Hepatocyte (in vitro differentiated cells): ENCODE measurements around the gene CCDC85C. TPM values are rescaled to one million over a fixed set of nuclear protein-coding genes. Genes with fewer than 3 reads are reported as not detected.
A peak's percentile ranks its signal among the peaks of the same experiment; 100 is the strongest.

Experiments used
- DNase-seq: peaks from one replicate; pipeline ENCODE4 v3.0.0-alpha.2; 2016; ENCODE audit warnings: low spot score
- H2AFZ ChIP-seq: fragments of 200-600 bp; sonication (generic); 2 replicates; pipeline ENCODE4 v1.6.0; 2016; ENCODE audit warnings: antibody characterized with exemption, mild to moderate bottlenecking
- H3K27ac ChIP-seq: fragments of 200-600 bp; sonication (generic); 2 replicates; pipeline ENCODE4 v1.5.1; 2016; ENCODE audit warnings: mild to moderate bottlenecking
- H3K27me3 ChIP-seq: fragments of 200-600 bp; sonication (generic); 2 replicates; pipeline ENCODE4 v1.6.1; 2016
- H3K36me3 ChIP-seq: fragments of 200-600 bp; sonication (generic); replicated peaks from 2 replicates; pipeline ENCODE4 v1.5.1; 2016; ENCODE audit warnings: low read depth; ENCODE audit not compliant: insufficient read depth
- H3K4me1 ChIP-seq: fragments of 200-600 bp; sonication (generic); 2 replicates; pipeline ENCODE4 v1.5.1; 2016; ENCODE audit warnings: mild to moderate bottlenecking, moderate library complexity; ENCODE audit not compliant: insufficient read depth
- H3K4me2 ChIP-seq: fragments of 200-600 bp; sonication (generic); 2 replicates; pipeline ENCODE4 v1.6.0; 2016
- H3K4me3 ChIP-seq: fragments of 200-600 bp; sonication (generic); 2 replicates; pipeline ENCODE4 v1.5.1; 2016; ENCODE audit warnings: mild to moderate bottlenecking
- H3K79me2 ChIP-seq: fragments of 200-600 bp; sonication (generic); 2 replicates; pipeline ENCODE4 v1.6.0; 2017; ENCODE audit warnings: mild to moderate bottlenecking
- H3K9me2 ChIP-seq: fragments of 200-600 bp; sonication (generic); replicated peaks from 2 replicates; pipeline ENCODE4 v1.6.0; 2017; ENCODE audit warnings: mild to moderate bottlenecking; ENCODE audit not compliant: insufficient read depth
- H3K9me3 ChIP-seq: fragments of 200-600 bp; sonication (generic); 2 replicates; pipeline ENCODE4 v1.5.1; 2016; ENCODE audit warnings: low read depth, mild to moderate bottlenecking
- H4K20me1 ChIP-seq: fragments of 200-600 bp; sonication (generic); 2 replicates; pipeline ENCODE4 v1.6.0; 2016; ENCODE audit warnings: mild to moderate bottlenecking; ENCODE audit not compliant: insufficient read depth, poor library complexity, severe bottlenecking
- EZH2 ChIP-seq: fragments of 200-600 bp; sonication (generic); IDR thresholded peaks from 2 replicates; pipeline ENCODE4 v1.6.1; 2016; ENCODE audit warnings: antibody characterized with exemption, mild to moderate bottlenecking, borderline replicate concordance
- EZH2phosphoT487 ChIP-seq: fragments of 200-600 bp; sonication (generic); IDR thresholded peaks from one replicate; pipeline ENCODE4 v1.6.1; 2018; ENCODE audit warnings: antibody characterized with exemption, mild to moderate bottlenecking, low read depth, moderate library complexity; ENCODE audit not compliant: unreplicated experiment, severe bottlenecking
- WGBS: methylation state at CpG from one replicate; pipeline ENCODE4 v1.1.6; 2016; ENCODE audit warnings: low lambda C conversion rate; ENCODE audit errors: missing lambda C conversion rate; 5-methylcytosine and 5-hydroxymethylcytosine counted together
- polyA plus RNA-seq: library from polyadenylated mRNA; unstranded; fragments of >200 nt; fragmentation: Nextera tagmentation; extraction: Ambion mirVana; gene quantifications from 2 replicates; pipeline ENCODE4 v1.2.1, GENCODE V29; 2016
- total RNA-seq: library from RNA; depleted of rRNA; stranded (reverse); fragments of >200 nt; gene quantifications from 2 replicates; pipeline ENCODE4 v1.2.3, GENCODE V29; 2014
- TF ChIP-seq, protein P1 (sequence below): fragments of 200-600 bp; sonication (generic); IDR thresholded peaks from 2 replicates; pipeline ENCODE4 v1.5.1; 2016; ENCODE audit warnings: antibody characterized with exemption, mild to moderate bottlenecking; ENCODE audit not compliant: poor library complexity

CCDC85C gene
- total and polyA plus RNA-seq, 2 experiments from 2014 or later: 37.8 to 47.2 TPM

DNA sequence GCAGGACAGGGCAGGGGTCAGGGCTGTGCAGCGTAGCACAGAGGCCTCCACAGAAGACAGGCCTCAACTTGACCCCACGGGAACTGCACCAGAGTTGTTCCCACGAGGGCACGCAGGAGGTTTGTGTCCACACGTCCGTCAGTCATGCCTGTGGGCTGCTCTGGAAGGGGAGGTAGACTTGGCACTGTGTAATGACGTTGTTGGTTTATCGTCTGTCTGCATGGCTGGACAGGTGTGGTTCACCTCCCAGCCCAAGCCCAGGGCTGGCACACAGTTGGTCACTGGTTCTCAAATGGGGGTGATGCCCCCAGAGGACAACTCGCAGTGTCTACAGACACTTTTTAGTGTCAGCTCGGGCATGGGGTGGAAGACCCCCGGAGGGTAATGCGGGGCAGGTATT, 77.0 kb downstream of the CCDC85C start:
- peaks cover 41% of the 10 kb centered on the region for H3K4me1 ChIP-seq
- no peak overlapping the region for H2AFZ ChIP-seq
- H3K9me3 ChIP-seq: no peaks in the 10 kb centered on the region
- H3K4me3 ChIP-seq: no peak overlapping the region
- peaks cover 51% of the 10 kb centered on the region for H3K79me2 ChIP-seq
- peaks cover 9% of the 10 kb centered on the region for H4K20me1 ChIP-seq
- DNase-seq: no peak
- no peaks in the 10 kb centered on the region for H3K9me2 ChIP-seq
- no peak overlapping the region for H3K4me2 ChIP-seq
- no peaks in the 10 kb centered on the region for H3K36me3 ChIP-seq
- TF ChIP-seq EZH2phosphoT487 (no peak), EZH2 (no peak)
- TF ChIP-seq, protein P1, sequence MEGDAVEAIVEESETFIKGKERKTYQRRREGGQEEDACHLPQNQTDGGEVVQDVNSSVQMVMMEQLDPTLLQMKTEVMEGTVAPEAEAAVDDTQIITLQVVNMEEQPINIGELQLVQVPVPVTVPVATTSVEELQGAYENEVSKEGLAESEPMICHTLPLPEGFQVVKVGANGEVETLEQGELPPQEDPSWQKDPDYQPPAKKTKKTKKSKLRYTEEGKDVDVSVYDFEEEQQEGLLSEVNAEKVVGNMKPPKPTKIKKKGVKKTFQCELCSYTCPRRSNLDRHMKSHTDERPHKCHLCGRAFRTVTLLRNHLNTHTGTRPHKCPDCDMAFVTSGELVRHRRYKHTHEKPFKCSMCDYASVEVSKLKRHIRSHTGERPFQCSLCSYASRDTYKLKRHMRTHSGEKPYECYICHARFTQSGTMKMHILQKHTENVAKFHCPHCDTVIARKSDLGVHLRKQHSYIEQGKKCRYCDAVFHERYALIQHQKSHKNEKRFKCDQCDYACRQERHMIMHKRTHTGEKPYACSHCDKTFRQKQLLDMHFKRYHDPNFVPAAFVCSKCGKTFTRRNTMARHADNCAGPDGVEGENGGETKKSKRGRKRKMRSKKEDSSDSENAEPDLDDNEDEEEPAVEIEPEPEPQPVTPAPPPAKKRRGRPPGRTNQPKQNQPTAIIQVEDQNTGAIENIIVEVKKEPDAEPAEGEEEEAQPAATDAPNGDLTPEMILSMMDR: no peak
- no peaks in the 10 kb centered on the region for H3K27me3 ChIP-seq
- WGBS: 92% methylated on average over 11 of the region's 12 CpGs
- no peak overlapping the region for H3K27ac ChIP-seq

DNA sequence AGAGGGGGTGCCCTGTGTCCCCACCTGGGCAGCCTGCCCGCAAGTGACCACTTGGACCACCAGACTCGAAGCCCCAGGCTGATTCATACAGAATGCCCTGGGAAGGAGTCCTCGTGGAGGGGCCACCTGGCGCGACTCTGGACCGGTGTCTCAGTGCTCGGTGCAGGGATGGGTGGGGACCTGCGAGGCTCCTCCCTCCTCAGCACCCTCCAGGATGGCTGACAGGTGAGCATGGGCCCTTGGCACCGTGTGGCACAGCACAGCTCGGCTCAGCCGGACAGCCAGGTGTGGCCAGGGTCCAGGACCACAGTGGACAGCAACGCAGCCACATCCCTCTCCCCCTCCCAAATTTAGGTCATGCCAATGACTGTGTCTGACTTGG, 78.3 kb downstream of the CCDC85C start:
- no peak overlapping the region for H2AFZ ChIP-seq
- no peaks in the 10 kb centered on the region for H3K9me3 ChIP-seq
- 92% methylated on average over 10 of the region's 12 CpGs for WGBS
- H4K20me1 ChIP-seq: peaks cover 18% of the 10 kb centered on the region
- H3K79me2 ChIP-seq: peaks cover 43% of the 10 kb centered on the region
- no peak overlapping the region for H3K4me2 ChIP-seq
- DNase-seq: no peak
- H3K4me1 ChIP-seq: peaks cover 32% of the 10 kb centered on the region
- no peaks in the 10 kb centered on the region for H3K9me2 ChIP-seq
- H3K36me3 ChIP-seq: no peaks in the 10 kb centered on the region
- no peak overlapping the region for H3K4me3 ChIP-seq
- TF ChIP-seq EZH2 (no peak), EZH2phosphoT487 (no peak)
- TF ChIP-seq, protein P1: no peak
- no peaks in the 10 kb centered on the region for H3K27me3 ChIP-seq
- H3K27ac ChIP-seq: no peak overlapping the region

DNA sequence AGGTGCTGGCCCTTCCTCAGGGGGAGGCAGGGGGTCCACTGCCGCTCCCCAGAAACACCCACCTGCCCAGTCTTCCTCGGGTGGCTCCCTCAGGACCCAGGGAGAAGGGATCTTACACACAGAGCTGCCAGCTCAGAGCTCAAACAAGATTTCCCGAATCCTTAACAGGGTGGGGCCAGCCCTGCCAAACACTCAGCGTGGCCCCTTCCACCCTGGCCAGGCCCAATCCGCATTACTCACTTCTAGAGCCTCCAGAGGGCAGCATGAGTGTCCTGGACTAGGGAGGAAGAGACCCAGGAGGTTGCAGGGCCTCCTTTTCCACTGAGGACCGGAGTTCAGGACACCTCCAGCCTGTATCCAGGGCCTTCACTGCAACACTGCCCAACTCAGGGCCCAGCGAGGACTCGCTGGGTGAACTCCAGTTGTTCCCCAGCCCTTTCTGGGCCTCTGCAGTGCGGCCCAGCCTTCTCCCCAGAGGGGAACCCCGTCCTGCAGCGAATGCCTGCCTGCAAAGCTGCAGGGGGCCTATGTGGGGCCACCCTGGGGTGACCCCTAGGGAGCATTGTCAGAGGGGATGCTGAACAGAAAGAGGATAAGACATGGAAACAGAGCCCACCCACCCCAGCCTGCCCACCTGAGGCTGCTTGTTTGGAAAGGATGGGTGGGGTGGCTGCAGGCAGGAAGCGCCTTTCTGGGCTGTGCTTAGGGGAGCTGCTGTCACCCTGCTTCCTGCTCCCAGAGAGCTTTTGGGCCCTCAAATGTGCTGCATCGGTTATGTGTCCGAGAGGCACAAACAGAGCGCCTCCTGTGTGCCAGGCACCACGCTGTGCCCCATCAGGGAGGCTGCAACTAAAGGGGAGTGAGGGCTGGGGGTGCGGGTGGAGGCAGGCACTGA, 79.0 kb downstream of the CCDC85C start:
- peak; percentile 69 for DNase-seq

More for the DNA sequence above, 79.0 kb downstream of the CCDC85C start:
- Histone ChIP-seq H3K36me3 (no peaks in the 10 kb centered on the region), H3K79me2 (peaks cover 40% of the 10 kb centered on the region), H3K27ac (peak overlapping the region; percentile 27), H3K4me1 (peaks cover 32% of the 10 kb centered on the region), H4K20me1 (peaks cover 18% of the 10 kb centered on the region), H3K4me2 (no peak overlapping the region), H2AFZ (no peak overlapping the region), H3K4me3 (no peak overlapping the region), H3K27me3 (no peaks in the 10 kb centered on the region), H3K9me3 (no peaks in the 10 kb centered on the region), H3K9me2 (no peaks in the 10 kb centered on the region)
- WGBS: 69% methylated on average over 17 of the region's 17 CpGs
- TF ChIP-seq EZH2phosphoT487 (no peak), EZH2 (no peak)
- TF ChIP-seq, protein P1: peak; percentile 43
